PC-9 (cell line): ENCODE results near the gene BPIFB2. TPM values are rescaled to one million over a fixed set of nuclear protein-coding genes. Genes with fewer than 3 reads are reported as not detected.
"Not testable (repeated sequence)": the region's sequence is repeated elsewhere in the genome, so short reads cannot be mapped to it uniquely, and the experiment has no call there.

Experiments used
- BruUV-seq: library from RNA; stranded (reverse); fragments of 400-500 nt; replicated peaks from 2 replicates; lab custom pipeline; 2021; lab: Mats Ljungman, UMichigan
- CTCF ChIA-PET: fragments of 300-600 bp; sonication (Branson Sonifier 250); formaldehyde crosslinking; loops from one replicate; lab custom pipeline; 2022; ENCODE audit warnings: antibody characterized with exemption; lab: Charles Lee
- POLR2A ChIA-PET: fragments of 300-600 bp; sonication (Branson Sonifier 250); formaldehyde crosslinking; loops from one replicate; lab custom pipeline; 2022; ENCODE audit warnings: antibody characterized with exemption; ENCODE audit not compliant: unreplicated experiment; lab: Charles Lee
- DNase-seq, 2 experiments: peaks; one replicate each; pipeline versions ENCODE4 v3.0.0 to v3.0.0-alpha.2; 2015 to 2022; ENCODE audit warnings: mixed read lengths in 1 of 2
- H2AFZ ChIP-seq: fragments of 200-600 bp; sonication (generic); 2 replicates; pipeline ENCODE4 v1.8.1; 2017; ENCODE audit warnings: antibody characterized with exemption
- H3F3A ChIP-seq: fragments of 200-600 bp; sonication (generic); 2 replicates; pipeline ENCODE4 v1.8.1; 2017; ENCODE audit warnings: antibody characterized with exemption, mild to moderate bottlenecking, low read depth; ENCODE audit not compliant: insufficient read depth
- H3K27ac ChIP-seq: fragments of 200-600 bp; sonication (generic); 2 replicates; pipeline ENCODE4 v1.6.1; 2016; ENCODE audit warnings: mixed run types
- H3K27me3 ChIP-seq: fragments of 200-600 bp; sonication (generic); 2 replicates; pipeline ENCODE4 v1.6.1; 2016; ENCODE audit warnings: low read depth, mixed run types; ENCODE audit not compliant: insufficient read depth
- H3K36me3 ChIP-seq: fragments of 200-600 bp; sonication (generic); 2 replicates; pipeline ENCODE4 v1.6.1; 2016; ENCODE audit warnings: low read depth, mixed run types
- H3K4me1 ChIP-seq: fragments of 200-600 bp; sonication (generic); replicated peaks from 2 replicates; pipeline ENCODE4 v1.6.1; 2016; ENCODE audit warnings: mixed run types; ENCODE audit not compliant: insufficient read depth
- H3K4me2 ChIP-seq: fragments of 200-600 bp; sonication (generic); 2 replicates; pipeline ENCODE4 v1.6.1; 2017; ENCODE audit warnings: mixed run types
- H3K4me3 ChIP-seq: fragments of 200-600 bp; sonication (generic); 2 replicates; pipeline ENCODE4 v1.6.1; 2016; ENCODE audit warnings: mixed run types
- H3K79me2 ChIP-seq: fragments of 200-600 bp; sonication (generic); 2 replicates; pipeline ENCODE4 v1.6.1; 2017; ENCODE audit warnings: low read depth, mixed run types
- H3K9me2 ChIP-seq: fragments of 200-600 bp; sonication (generic); 2 replicates; pipeline ENCODE4 v1.8.1; 2017; ENCODE audit warnings: mild to moderate bottlenecking; ENCODE audit not compliant: insufficient read depth
- H3K9me3 ChIP-seq: fragments of 200-600 bp; sonication (generic); 2 replicates; pipeline ENCODE4 v1.8.1; 2016; ENCODE audit warnings: low read depth; ENCODE audit not compliant: insufficient read depth
- H4K20me1 ChIP-seq: fragments of 200-600 bp; sonication (generic); 2 replicates; pipeline ENCODE4 v1.8.1; 2017; ENCODE audit not compliant: insufficient read depth
- CTCF ChIP-seq: fragments of 200-600 bp; sonication (generic); conservative IDR thresholded peaks from 2 replicates; pipeline ENCODE4 v1.6.1; 2017; ENCODE audit warnings: mixed run types, antibody characterized with exemption, mild to moderate bottlenecking, moderate library complexity
- EZH2 ChIP-seq: fragments of 200-600 bp; sonication (generic); IDR thresholded peaks from 2 replicates; pipeline ENCODE4 v1.8.0; 2017; ENCODE audit warnings: antibody characterized with exemption, low read depth
- intact Hi-C: fragments of 100-400 bp; cut with micrococcal nuclease; formaldehyde crosslinking; loops from one replicate; pipeline ENCODE4 v1.10.0; 2022; ENCODE audit not compliant: unreplicated experiment
- total RNA-seq: library from RNA; stranded (reverse); gene quantifications from 2 replicates; pipeline ENCODE4 v1.2.3, GENCODE V29; 2021

Gene BPIFB2
- total RNA-seq, 1 experiment from 2014 or later, result not detected

GRCh38 chr20:32975121-32975520, 32.4 kb upstream of the BPIFB2 start:
- H4K20me1 ChIP-seq, BruUV-seq, H3K27ac ChIP-seq, H3K4me1 ChIP-seq, H3K4me3 ChIP-seq, CTCF ChIA-PET, H3K4me2 ChIP-seq, DNase-seq, H3K36me3 ChIP-seq, H3K79me2 ChIP-seq, POLR2A ChIA-PET, intact Hi-C loops, H3K9me2 ChIP-seq, H3F3A ChIP-seq, H3K9me3 ChIP-seq, H2AFZ ChIP-seq: not testable (repeated sequence)
- H3K27me3 ChIP-seq, result peaks cover 74% of the 10 kb centered on the region

- no peaks in the 10 kb centered on the region for H3K4me1 ChIP-seq
- intact Hi-C loops, result no loop called here
- no TSS peak for BruUV-seq
- POLR2A ChIA-PET, result no interaction called here
- no peak overlapping the region for H2AFZ ChIP-seq
- CTCF ChIA-PET, result no interaction called here
- H3F3A ChIP-seq, result no peaks in the 10 kb centered on the region
- H3K9me2 ChIP-seq, result no peaks in the 10 kb centered on the region
- no peaks in the 10 kb centered on the region for H4K20me1 ChIP-seq
- no peak overlapping the region for H3K4me2 ChIP-seq
- H3K4me3 ChIP-seq, result no peak overlapping the region
- no peaks in the 10 kb centered on the region for H3K36me3 ChIP-seq
- H3K27me3 ChIP-seq, result peaks cover 74% of the 10 kb centered on the region
- no peaks in the 10 kb centered on the region for H3K9me3 ChIP-seq
- H3K27ac ChIP-seq, result no peak overlapping the region
- no peak for TF ChIP-seq EZH2
- TF ChIP-seq CTCF, result no peak
- H3K79me2 ChIP-seq, result no peaks in the 10 kb centered on the region
- DNase-seq, result peak in 1 of 2 experiments; percentile 25
Observed at GRCh38 chr20:32975698-32976674, 31.5 kb upstream of the BPIFB2 start.

GRCh38 chr20:32976746-32977145, 30.8 kb upstream of the BPIFB2 start:
- no peaks in the 10 kb centered on the region for H3K4me1 ChIP-seq
- no TSS peak for BruUV-seq
- no peak overlapping the region for H3K4me2 ChIP-seq
- CTCF ChIA-PET, result no interaction called here
- TF ChIP-seq EZH2, result no peak
- no peaks in the 10 kb centered on the region for H3K9me3 ChIP-seq
- H3K27me3 ChIP-seq, result peaks cover 75% of the 10 kb centered on the region
- no peaks in the 10 kb centered on the region for H3K79me2 ChIP-seq
- H2AFZ ChIP-seq, result no peak overlapping the region
- no peaks in the 10 kb centered on the region for H3K9me2 ChIP-seq
- peak; percentile 17 to 54 for DNase-seq
- no peaks in the 10 kb centered on the region for H3K36me3 ChIP-seq
- POLR2A ChIA-PET, result no interaction called here
- no peak overlapping the region for H3K4me3 ChIP-seq
- H3F3A ChIP-seq, result no peaks in the 10 kb centered on the region
- H3K27ac ChIP-seq, result no peak overlapping the region
- H4K20me1 ChIP-seq, result no peaks in the 10 kb centered on the region
- intact Hi-C loops, result no loop called here

- DNase-seq, result no peak
- H3K9me2 ChIP-seq, result no peaks in the 10 kb centered on the region
- H3K27me3 ChIP-seq, result peaks cover 71% of the 10 kb centered on the region
- TF ChIP-seq EZH2, result no peak
- no peak for TF ChIP-seq CTCF
- no peaks in the 10 kb centered on the region for H3F3A ChIP-seq
- no peaks in the 10 kb centered on the region for H3K9me3 ChIP-seq
- BruUV-seq, result no TSS peak
- H3K4me2 ChIP-seq, result no peak overlapping the region
- no peak overlapping the region for H2AFZ ChIP-seq
- H3K4me3 ChIP-seq, result no peak overlapping the region
- H3K4me1 ChIP-seq, result no peaks in the 10 kb centered on the region
- no peaks in the 10 kb centered on the region for H3K79me2 ChIP-seq
- H3K36me3 ChIP-seq, result no peaks in the 10 kb centered on the region
- no peaks in the 10 kb centered on the region for H4K20me1 ChIP-seq
- CTCF ChIA-PET, result no interaction called here
- POLR2A ChIA-PET, result no interaction called here
- intact Hi-C loops, result no loop called here
- no peak overlapping the region for H3K27ac ChIP-seq
Observed at GRCh38 chr20:32977281-32978008, 30.1 kb upstream of the BPIFB2 start.
